BJ (cell line): ENCODE measurements around the gene SND1. TPM values are rescaled to one million over a fixed set of nuclear protein-coding genes. Genes with fewer than 3 reads are reported as not detected.

ENCODE experiments used
- CTCF ChIA-PET: fragments of 350-600 bp; formaldehyde crosslinking; extraction: SDS; loops from one replicate; lab custom pipeline; 2021; ENCODE audit warnings: antibody characterized with exemption, inconsistent platforms; lab: Yijun Ruan, JAX
- POLR2A ChIA-PET: fragments of 300-600 bp; sonication (Branson Sonifier 250); formaldehyde crosslinking; extraction: SDS; loops from one replicate; lab custom pipeline; 2021; ENCODE audit warnings: antibody characterized with exemption; lab: Charles Lee
- DNase-seq: peaks from one replicate; pipeline ENCODE4 v3.0.0-alpha.2; 2011; ENCODE audit warnings: low read depth
- H3K27me3 ChIP-seq: 2 replicates; pipeline ENCODE4 v1.6.0; 2011; ENCODE audit warnings: low read length; ENCODE audit not compliant: control insufficient read depth, insufficient read depth
- H3K36me3 ChIP-seq: 2 replicates; pipeline ENCODE4 v1.5.1; 2011; ENCODE audit warnings: low read length; ENCODE audit not compliant: control insufficient read depth, insufficient read depth
- H3K4me3 ChIP-seq: 2 replicates; pipeline ENCODE4 v1.5.1; 2011; ENCODE audit warnings: low read depth, mild to moderate bottlenecking, control low read depth, low read length
- CTCF ChIP-seq: IDR thresholded peaks from 2 replicates; pipeline ENCODE4 v1.5.1; 2011; ENCODE audit warnings: low read depth, mild to moderate bottlenecking, control low read depth, inconsistent platforms, low read length, moderate library complexity; ENCODE audit not compliant: insufficient read depth
- polyA plus RNA-seq: library from polyadenylated mRNA; depleted of rRNA; stranded (reverse); fragments of >200 nt; gene quantifications from 2 replicates; pipeline ENCODE4 v1.2.3, GENCODE V29; 2011

SND1 gene
- polyA plus RNA-seq, 1 experiment, result 203 TPM

- DNase-seq, result no peak
- no peak for TF ChIP-seq CTCF
- POLR2A ChIA-PET, result no interaction called here
- Histone ChIP-seq H3K4me3 (no peak overlapping the region), H3K36me3 (0 out of 2 replicates have a peak, but pooled peaks cover 1% of the 10 kb centered on the region), H3K27me3 (no peaks in the 10 kb centered on the region)
- CTCF ChIA-PET, result no interaction called here
Measured at GRCh38 chr7:128004623-128005022, 352.6 kb downstream of the SND1 start.

- ChIA-PET POLR2A (no interaction called here), CTCF (no interaction called here)
- no peak for TF ChIP-seq CTCF
- DNase-seq, result no peak
- 0 out of 2 replicates have a peak, but pooled peaks cover 1% of the 10 kb centered on the region for H3K36me3 ChIP-seq
- H3K27me3 ChIP-seq, result no peaks in the 10 kb centered on the region
- no peak overlapping the region for H3K4me3 ChIP-seq
Measured at GRCh38 chr7:128005117-128005516, 353.1 kb downstream of the SND1 start.

- H3K27me3 ChIP-seq, result no peaks in the 10 kb centered on the region
- TF ChIP-seq CTCF, result no peak
- H3K4me3 ChIP-seq, result no peak overlapping the region
- no peak for DNase-seq
- 0 out of 2 replicates have a peak, but pooled peaks cover 1% of the 10 kb centered on the region for H3K36me3 ChIP-seq
- ChIA-PET CTCF (interaction anchor here (0.9 kb wide), 1 partner anchor 12 kb away, joined by 3 read pairs; no protein-coding TSS in a partner anchor), POLR2A (no interaction called here)
Measured at GRCh38 chr7:128005759-128006159, 353.8 kb downstream of the SND1 start.

GRCh38 chr7:128006550-128007302 lies 354.7 kb downstream of the SND1 start:
- ChIA-PET CTCF (interaction anchor here (0.8 to 0.9 kb wide), 2 partner anchors 11 to 15 kb away, joined by 3 read pairs; no protein-coding TSS in a partner anchor), POLR2A (no interaction called here)
- no peak for TF ChIP-seq CTCF
- Histone ChIP-seq H3K27me3 (no peaks in the 10 kb centered on the region), H3K36me3 (peaks cover 3% of the 10 kb centered on the region; the same call in 1 of the 2 replicates), H3K4me3 (no peak overlapping the region)
- no peak for DNase-seq

- POLR2A ChIA-PET, result no interaction called here
- CTCF ChIA-PET, result interaction anchor here (0.8 kb wide), 1 partner anchor 14 kb away, joined by 3 read pairs; no protein-coding TSS in a partner anchor
- H3K27me3 ChIP-seq, result no peaks in the 10 kb centered on the region
- no peak overlapping the region for H3K4me3 ChIP-seq
- no peak for TF ChIP-seq CTCF
- no peak for DNase-seq
- peaks cover 3% of the 10 kb centered on the region; the same call in 1 of the 2 replicates for H3K36me3 ChIP-seq
Measured at GRCh38 chr7:128007303-128007680, 355.3 kb downstream of the SND1 start.
